Left ventricle myocardium superior (tissue), 1 donor: Measurements from ENCODE around the gene KLK6. TPM values are rescaled to one million over a fixed set of nuclear protein-coding genes. Genes with fewer than 3 reads are reported as not detected.

Experiments
- ATAC-seq: fragments of 200-7000 bp; cut with Tn5 transposase; one replicate; pipeline ENCODE4 v1.9.1; 2020; ENCODE audit warnings: mild to moderate bottlenecking, moderate library complexity
- DNase-seq: peaks from one replicate; pipeline ENCODE4 v3.0.0-alpha.2; 2020
- intact Hi-C: fragments of 100-400 bp; cut with micrococcal nuclease; formaldehyde crosslinking; loops from one replicate; pipeline ENCODE4 v1.11.0; 2022
- total RNA-seq: library from RNA; stranded (reverse); fragmentation: NEBNext Ultra II Directional; extraction: Animal tissue kit (Norgen Biotek cat#: 25700); gene quantifications from one replicate; pipeline ENCODE4 v1.2.1, GENCODE V29; 2021
- donor health status: DM: no; HTN: yes; CAD: no; lungs with severe emphysema.

The KLK6 gene
- total RNA-seq, 1 donor from 2014 or later, result not detected

DNA sequence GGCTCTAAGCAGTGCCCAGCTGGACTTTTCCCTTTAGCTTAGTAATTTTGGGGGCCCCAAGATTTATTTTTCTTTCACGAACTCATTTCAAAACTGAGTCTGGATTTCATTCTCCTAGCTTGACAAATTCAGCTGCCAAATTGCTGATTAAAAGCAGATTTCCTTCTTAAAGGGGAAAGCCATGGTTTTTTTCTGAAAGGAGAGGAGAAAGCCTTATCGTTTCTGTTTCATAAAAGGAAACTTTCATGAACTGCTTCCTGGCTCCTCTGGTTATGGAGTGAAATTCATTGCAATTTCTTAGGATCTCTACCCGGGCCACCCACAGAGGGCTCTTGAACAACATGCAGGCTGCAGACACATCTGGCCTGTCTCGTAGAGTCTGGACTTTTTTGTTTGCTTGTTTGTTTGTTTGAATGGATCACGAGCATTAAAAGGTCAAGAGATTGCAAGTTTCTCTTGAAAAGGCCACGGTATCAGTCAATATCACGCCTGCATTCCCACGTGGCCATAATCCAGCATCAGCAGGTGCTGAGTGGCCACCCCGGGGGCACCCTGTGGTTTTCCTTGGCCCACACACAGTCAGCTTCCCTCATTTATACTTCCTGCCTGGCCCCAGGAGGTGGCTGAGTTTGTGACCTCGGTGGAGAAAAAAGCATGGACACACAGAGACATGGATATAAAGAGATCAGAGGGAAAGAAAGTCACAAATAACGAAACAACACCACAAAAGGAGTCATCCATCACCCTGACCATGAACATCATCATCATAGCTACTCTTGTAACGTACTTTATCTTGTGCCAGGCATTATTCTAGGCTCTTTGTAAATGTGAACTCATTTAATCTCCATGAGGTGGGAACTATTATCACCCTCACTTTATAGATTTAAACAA is 47.7 kb downstream of the KLK6 start:
- intact Hi-C loops, result no loop called here
- ATAC-seq (no peak), DNase-seq (no peak)

GRCh38 chr19:50916069-50916468 is 53.3 kb downstream of the KLK6 start:
- DNase-seq (no peak), ATAC-seq (no peak)
- intact Hi-C loops, result no loop called here

DNA sequence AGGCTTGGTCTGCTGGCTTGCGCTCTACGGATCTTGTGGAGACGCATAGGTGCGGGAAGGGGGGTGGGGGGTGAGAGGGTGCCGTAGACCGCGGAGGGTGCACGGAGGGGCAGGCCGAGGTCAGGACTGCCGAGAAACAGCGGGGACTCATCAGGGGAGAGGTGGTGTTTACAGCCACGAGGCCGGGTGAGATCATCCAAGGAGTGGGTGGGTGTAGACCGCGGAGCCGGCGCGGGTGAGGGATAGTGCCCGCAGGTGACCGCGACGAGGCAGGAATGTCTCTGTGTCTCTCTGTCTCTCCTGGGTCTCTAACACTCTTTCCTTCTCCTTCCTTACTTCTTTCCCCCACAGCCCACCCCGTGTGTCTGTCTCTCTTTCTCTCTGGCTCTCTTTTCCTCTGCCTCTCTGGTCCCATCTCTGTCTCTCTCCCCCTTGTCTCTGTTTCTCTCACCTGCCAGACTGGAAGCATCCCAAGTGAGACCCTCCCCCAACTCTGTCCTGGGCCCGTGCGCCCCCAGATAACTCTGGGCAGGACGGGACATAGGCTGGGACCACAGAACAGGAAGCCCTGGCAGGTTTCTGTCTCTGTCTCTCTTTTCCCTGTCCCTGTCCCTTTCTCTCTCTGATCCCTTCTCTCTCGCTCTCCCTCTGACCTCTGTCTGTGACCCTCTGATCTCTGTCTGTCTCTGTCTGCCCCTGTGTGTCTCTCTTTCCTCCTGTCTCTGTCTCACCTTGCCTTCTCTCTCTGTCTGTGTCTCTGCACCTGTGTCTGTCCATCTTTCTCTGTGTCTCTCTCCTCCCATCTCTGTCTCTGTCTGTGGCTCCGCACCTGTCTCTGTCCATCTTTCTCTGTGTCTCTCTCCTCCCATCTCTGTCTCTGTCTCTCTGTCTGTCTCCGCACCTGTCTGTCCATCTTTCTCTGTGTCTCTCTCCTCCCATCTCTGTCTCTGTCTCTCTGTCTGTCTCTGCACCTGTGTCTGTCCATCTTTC is 56.4 kb downstream of the KLK6 start:
- intact Hi-C loops, result no loop called here
- ATAC-seq (no peak), DNase-seq (no peak)

DNA sequence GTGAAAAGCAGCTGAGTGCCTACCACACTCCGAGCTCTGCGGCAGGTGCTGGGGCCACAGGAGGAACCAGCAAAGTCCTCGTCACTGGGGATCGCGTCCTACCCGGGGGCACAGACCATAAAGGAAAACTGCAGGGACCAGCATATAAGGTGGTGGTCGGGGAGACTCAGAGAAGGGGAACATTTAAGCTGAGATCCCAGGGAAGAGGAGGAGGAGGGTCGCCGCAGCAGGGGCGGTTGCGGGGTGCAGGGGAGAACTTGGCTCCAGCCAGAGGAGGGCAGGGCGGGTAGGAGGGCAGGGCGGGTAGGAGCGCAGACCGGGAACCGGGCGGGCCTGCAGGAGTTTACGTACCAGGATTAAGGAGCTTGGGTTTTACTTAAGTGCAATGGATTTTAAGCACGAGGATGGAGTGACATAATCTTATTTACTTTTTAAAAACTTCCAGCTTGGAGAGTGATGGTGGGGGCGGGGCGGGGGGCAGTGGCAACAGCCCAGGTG is 57.2 kb downstream of the KLK6 start:
- intact Hi-C loops, result no loop called here
- ATAC-seq, result no peak
- no peak for DNase-seq

DNA sequence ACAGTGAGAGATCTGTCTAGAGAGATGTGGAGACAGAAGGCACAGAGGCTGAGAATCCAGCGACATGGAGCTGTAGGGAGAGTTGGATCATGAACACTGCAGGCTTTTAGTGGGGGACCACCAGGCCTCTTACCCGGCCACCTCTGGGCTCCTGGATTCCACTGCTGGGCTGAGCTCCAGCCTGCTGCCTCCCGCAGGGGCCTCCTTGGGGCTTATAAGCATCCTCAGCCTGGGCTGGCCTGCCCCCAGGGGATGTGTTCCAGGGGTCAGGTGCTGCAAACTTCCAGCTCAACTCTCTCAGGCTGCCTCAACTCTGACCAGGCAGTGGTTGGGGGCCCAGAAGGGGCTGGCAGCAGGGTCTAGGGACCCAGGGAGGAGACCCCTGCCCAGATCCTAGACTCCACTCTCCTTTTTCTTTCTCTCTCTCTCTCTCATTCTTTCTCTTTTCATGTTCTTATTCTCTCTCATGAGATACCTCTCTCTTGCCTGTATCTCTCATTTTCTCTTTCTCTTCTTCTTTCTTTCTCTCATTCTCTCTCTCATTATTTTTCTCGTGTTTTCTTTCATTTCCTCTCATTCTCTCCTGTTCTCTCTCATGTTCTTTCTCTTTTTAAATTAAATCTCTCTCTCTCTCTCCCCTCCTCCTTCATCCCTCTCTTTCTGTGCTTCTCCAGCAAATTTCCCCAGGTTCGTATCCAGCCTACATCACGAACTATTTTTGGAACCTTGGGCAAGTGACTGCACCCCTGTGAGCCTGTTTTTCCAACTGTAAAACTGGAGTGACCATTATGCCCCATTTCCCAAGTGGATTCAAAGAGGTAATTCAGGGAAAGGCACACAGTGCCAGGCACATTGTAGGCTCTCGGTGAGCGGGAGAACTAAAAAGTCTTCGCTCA is 57.9 kb downstream of the KLK6 start, which contains the start of gene KLK4:
KLK4 (minus strand) TSS at position 190 of the 896 bp plus-strand sequence. CDS start 657 bp downstream, outside the sequence.
- intact Hi-C loops, result no loop called here
- ATAC-seq (no peak), DNase-seq (no peak)

DNA sequence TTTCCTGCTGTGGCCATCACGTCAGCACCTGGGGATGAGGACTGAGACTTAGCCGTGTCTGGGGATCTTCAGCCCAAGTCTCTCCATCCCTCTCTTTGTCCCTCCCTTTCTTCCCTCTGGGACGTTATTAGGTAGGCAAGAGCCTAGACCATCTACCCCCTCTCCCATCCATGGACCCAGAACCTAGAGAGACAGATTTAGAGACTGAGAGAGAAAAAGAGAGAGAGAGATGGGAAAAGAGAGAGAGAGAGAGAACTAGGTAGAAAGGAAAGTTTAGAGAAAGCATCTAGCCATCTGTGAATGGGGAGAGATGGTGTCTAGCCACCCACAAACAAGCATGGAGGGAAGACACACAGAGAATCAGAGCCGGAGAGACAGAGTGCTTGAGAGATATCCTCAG is 58.7 kb downstream of the KLK6 start:
- DNase-seq (no peak), ATAC-seq (no peak)
- intact Hi-C loops, result no loop called here

GRCh38 chr19:50909240-50910070 is 59.9 kb downstream of the KLK6 start:
- intact Hi-C loops, result no loop called here
- ATAC-seq (no peak), DNase-seq (no peak)

Other genes starting within 250 kb of the KLK6 start
- gene SHANK1, start 249.8 kb downstream of the KLK6 start, total RNA-seq, result 0.32 TPM
- 2.9 TPM for gene CLEC11A, start 246.2 kb downstream of the KLK6 start, total RNA-seq
- gene GPR32, start 199.1 kb downstream of the KLK6 start, total RNA-seq, result not detected
- gene ACP4, start 179.2 kb downstream of the KLK6 start, total RNA-seq, result not detected
- gene KLK1, start 145.8 kb downstream of the KLK6 start, total RNA-seq, result not detected
- gene KLK15, start 136.0 kb downstream of the KLK6 start, total RNA-seq, result not detected
- gene KLK3, start 114.7 kb downstream of the KLK6 start, total RNA-seq, result not detected
- gene KLK2, start 96.2 kb downstream of the KLK6 start, total RNA-seq, result not detected
- not detected for gene KLK4, start 58.2 kb downstream of the KLK6 start, total RNA-seq
- not detected for gene KLK5, start 16.6 kb downstream of the KLK6 start, total RNA-seq
- gene KLK7, start 14.3 kb upstream of the KLK6 start, total RNA-seq, result not detected
- gene KLK8, start 32.0 kb upstream of the KLK6 start, total RNA-seq, result not detected
- 0.50 TPM for gene KLK10, start 50.1 kb upstream of the KLK6 start, total RNA-seq
- gene KLK11, start 57.0 kb upstream of the KLK6 start, total RNA-seq, result 0.62 TPM
- not detected for gene KLK12, start 65.4 kb upstream of the KLK6 start, total RNA-seq
- not detected for gene KLK13, start 95.5 kb upstream of the KLK6 start, total RNA-seq
- gene KLK14, start 113.3 kb upstream of the KLK6 start, total RNA-seq, result 0.89 TPM
- 3.6 TPM for gene CTU1, start 138.8 kb upstream of the KLK6 start, total RNA-seq
- 1.4 TPM for gene SIGLEC9, start 155.3 kb upstream of the KLK6 start, total RNA-seq
- gene SIGLEC7, start 172.7 kb upstream of the KLK6 start, total RNA-seq, result 0.50 TPM